AG10803 (cell line): ENCODE data around the gene MPHOSPH6.

Experiments used
- DNase-seq: peaks from one replicate; pipeline ENCODE4 v3.0.0; 2010; ENCODE audit warnings: low read depth
- H3K4me3 ChIP-seq: 2 replicates; pipeline ENCODE4 v1.5.1; 2011; ENCODE audit warnings: mild to moderate bottlenecking, low read length, control low read depth
- CTCF ChIP-seq: conservative IDR thresholded peaks from 2 replicates; pipeline ENCODE4 v1.5.1; 2011; ENCODE audit warnings: mild to moderate bottlenecking, low read length, control low read depth, inconsistent platforms

The MPHOSPH6 gene

GRCh38 chr16:82197540-82198240 is 27.7 kb upstream of the MPHOSPH6 start:
- TF ChIP-seq CTCF = no peak
- no peak for DNase-seq
- no peak overlapping the region for H3K4me3 ChIP-seq

- TF ChIP-seq CTCF = no peak
- H3K4me3 ChIP-seq = no peak overlapping the region
- peak; percentile 25 for DNase-seq
Measured at GRCh38 chr16:82195917-82196494, 26.0 kb upstream of the MPHOSPH6 start.

GRCh38 chr16:82194086-82194485 is 24.1 kb upstream of the MPHOSPH6 start:
- TF ChIP-seq CTCF = no peak
- no peak for DNase-seq
- H3K4me3 ChIP-seq = no peak overlapping the region

- TF ChIP-seq CTCF = no peak
- DNase-seq = peak; percentile 64
- H3K4me3 ChIP-seq = no peak overlapping the region
Measured at GRCh38 chr16:82192665-82193064, 22.6 kb upstream of the MPHOSPH6 start.

GRCh38 chr16:82190386-82190785 is 20.4 kb upstream of the MPHOSPH6 start:
- no peak for TF ChIP-seq CTCF
- H3K4me3 ChIP-seq = no peak overlapping the region
- no peak for DNase-seq

- no peak overlapping the region for H3K4me3 ChIP-seq
- TF ChIP-seq CTCF = no peak
- DNase-seq = no peak
Measured at GRCh38 chr16:82187829-82188228, 17.8 kb upstream of the MPHOSPH6 start.

GRCh38 chr16:82185012-82185411 is 15.0 kb upstream of the MPHOSPH6 start:
- no peak for TF ChIP-seq CTCF
- no peak for DNase-seq
- H3K4me3 ChIP-seq = no peak overlapping the region
